CMK (cell line): ENCODE measurements around the gene PTPRE.

ENCODE experiments used
- DNase-seq: peaks from one replicate; pipeline ENCODE4 v3.0.0-alpha.2; 2010; ENCODE audit warnings: low read depth

Gene PTPRE

GRCh38 chr10:128046953-128047290 lies 140.0 kb downstream of the PTPRE start:
- no peak for DNase-seq

GRCh38 chr10:128047351-128047750 lies 140.4 kb downstream of the PTPRE start:
- DNase-seq = peak; percentile 34

- no peak for DNase-seq
Observed at GRCh38 chr10:128047991-128048818, 141.3 kb downstream of the PTPRE start.

GRCh38 chr10:128048819-128049210 lies 141.9 kb downstream of the PTPRE start:
- no peak for DNase-seq

GRCh38 chr10:128049226-128050120 lies 142.6 kb downstream of the PTPRE start:
- no peak for DNase-seq

GRCh38 chr10:128050121-128050516 lies 143.2 kb downstream of the PTPRE start:
- no peak for DNase-seq

GRCh38 chr10:128050936-128051335 lies 144.0 kb downstream of the PTPRE start:
- no peak for DNase-seq

GRCh38 chr10:128051548-128051947 lies 144.6 kb downstream of the PTPRE start:
- no peak for DNase-seq

GRCh38 chr10:128052696-128053095 lies 145.8 kb downstream of the PTPRE start:
- no peak for DNase-seq

- DNase-seq = no peak
Observed at GRCh38 chr10:128053356-128053755, 146.5 kb downstream of the PTPRE start.

- peak; percentile 64 for DNase-seq
Observed at GRCh38 chr10:128054163-128054970, 147.5 kb downstream of the PTPRE start.

GRCh38 chr10:128055061-128055868 lies 148.4 kb downstream of the PTPRE start:
- no peak for DNase-seq

- DNase-seq = no peak
Observed at GRCh38 chr10:128056303-128057050, 149.6 kb downstream of the PTPRE start.

- no peak for DNase-seq
Observed at GRCh38 chr10:128058106-128058749, 151.3 kb downstream of the PTPRE start.

- DNase-seq = no peak
Observed at GRCh38 chr10:128058750-128059134, 151.8 kb downstream of the PTPRE start.

GRCh38 chr10:128059266-128059981 lies 152.5 kb downstream of the PTPRE start:
- no peak for DNase-seq

GRCh38 chr10:128059982-128060293 lies 153.0 kb downstream of the PTPRE start:
- no peak for DNase-seq

GRCh38 chr10:128060341-128061250 lies 153.7 kb downstream of the PTPRE start:
- DNase-seq = no peak
